Subcutaneous adipose tissue (tissue), 4 donors: ENCODE results near the gene SYT10. TPM values are rescaled to one million over a fixed set of nuclear protein-coding genes. Genes with fewer than 3 reads are reported as not detected.

ENCODE experiments used
- CTCF ChIP-seq: fragments of 450-650 bp; IDR thresholded peaks from one replicate; pipeline ENCODE4 v1.5.1; 2016; ENCODE audit warnings: low read depth, mild to moderate bottlenecking, control low read depth, antibody characterized with exemption, moderate library complexity
- total RNA-seq, 4 donors: library from RNA; depleted of rRNA; stranded (reverse); fragments of >200 nt; gene quantifications; one replicate each; pipeline ENCODE4 v1.1.0, GENCODE V29; 2016

Gene SYT10
- total RNA-seq, 4 donors from 2014 or later: not detected

- no peak for TF ChIP-seq CTCF
Measured at GRCh38 chr12:33357181-33357580, 82.4 kb downstream of the SYT10 start.

GRCh38 chr12:33349791-33350190 is 89.8 kb downstream of the SYT10 start:
- no peak for TF ChIP-seq CTCF

GRCh38 chr12:33330940-33331339 is 108.7 kb downstream of the SYT10 start:
- no peak for TF ChIP-seq CTCF
